SK-N-SH (cell line): ENCODE results near the gene UCHL5. TPM values are rescaled to one million over a fixed set of nuclear protein-coding genes. Genes with fewer than 3 reads are reported as not detected.

Experiments used
- CTCF ChIA-PET: fragments of 300-600, 350-600 bp; formaldehyde crosslinking; extraction: SDS; loops from one replicate; lab custom pipeline; 2021; lab: Yijun Ruan, JAX
- POLR2A ChIA-PET: fragments of 350-600 bp; sonication (Branson Sonifier 250); formaldehyde crosslinking; extraction: SDS; loops from one replicate; lab custom pipeline; 2020; ENCODE audit warnings: antibody characterized with exemption, inconsistent platforms; lab: Yijun Ruan, JAX
- DNase-seq: peaks from one replicate; pipeline ENCODE4 v3.0.0; 2012
- H2AFZ ChIP-seq: fragments of 200-600 bp; sonication (generic); 2 replicates; pipeline ENCODE4 v1.8.1; 2016; ENCODE audit warnings: antibody characterized with exemption, mild to moderate bottlenecking, low read depth
- H3F3A ChIP-seq: fragments of 200-600 bp; sonication (generic); replicated peaks from 2 replicates; pipeline ENCODE3; 2016; ENCODE audit warnings: antibody characterized with exemption, mild to moderate bottlenecking; ENCODE audit not compliant: insufficient read depth
- H3K27ac ChIP-seq, 2 experiments: fragments of 200-500 bp in 1 of 2; fragments of 200-600 bp in 1 of 2; sonication (Bioruptor generic) in 1 of 2; sonication (generic), shearing (Covaris generic) in 1 of 2; 2 replicates each; pipeline versions ENCODE4 v1.5.1 to v1.6.1; 2014 to 2016; ENCODE audit warnings: low read depth in 2 of 2, inconsistent platforms in 1 of 2, low read length in 1 of 2, mild to moderate bottlenecking in 1 of 2, mixed read lengths in 1 of 2
- H3K27me3 ChIP-seq: fragments of 200-600 bp; sonication (generic), shearing (Covaris generic); 2 replicates; pipeline ENCODE4 v1.6.1; 2016; ENCODE audit warnings: mixed run types; ENCODE audit not compliant: insufficient read depth
- H3K36me3 ChIP-seq, 2 experiments: fragments of 200-500 bp in 1 of 2; fragments of 200-600 bp in 1 of 2; sonication (Bioruptor generic) in 1 of 2; sonication (generic) in 1 of 2; replicated peaks in 1 of 2; 2 replicates each; pipeline versions ENCODE3 to v1.5.1; 2014 to 2016; ENCODE audit warnings: low read length in 1 of 2, mild to moderate bottlenecking in 1 of 2; ENCODE audit not compliant: insufficient read depth in 2 of 2, control insufficient read depth in 1 of 2
- H3K4me1 ChIP-seq, 2 experiments: fragments of 200-500 bp in 1 of 2; fragments of 200-600 bp in 1 of 2; sonication (Bioruptor generic) in 1 of 2; sonication (generic), shearing (Covaris generic) in 1 of 2; 2 replicates each; pipeline versions ENCODE4 v1.5.1 to v1.6.1; 2014 to 2016; ENCODE audit warnings: low read depth in 1 of 2, low read length in 1 of 2, mixed run types in 1 of 2; ENCODE audit not compliant: insufficient read depth in 2 of 2, control insufficient read depth in 1 of 2
- H3K4me2 ChIP-seq: fragments of 200-600 bp; sonication (generic), shearing (Covaris generic); 2 replicates; pipeline ENCODE4 v1.6.1; 2017; ENCODE audit warnings: mixed run types
- H3K4me3 ChIP-seq, 2 experiments: fragments of 200-500 bp in 1 of 2; fragments of 200-600 bp in 1 of 2; sonication (Bioruptor generic) in 1 of 2; sonication (generic), shearing (Covaris generic) in 1 of 2; 2 replicates each; pipeline versions ENCODE4 v1.5.1 to v1.8.1; 2014 to 2016; ENCODE audit warnings: low read depth in 2 of 2, inconsistent platforms in 1 of 2, low read length in 1 of 2, mild to moderate bottlenecking in 1 of 2, mixed read lengths in 1 of 2, moderate library complexity in 1 of 2
- H3K79me2 ChIP-seq: fragments of 200-600 bp; sonication (generic); 2 replicates; pipeline ENCODE4 v1.8.1; 2017; ENCODE audit warnings: mild to moderate bottlenecking; ENCODE audit not compliant: insufficient read depth
- H3K9ac ChIP-seq: fragments of 200-600 bp; sonication (generic); 2 replicates; pipeline ENCODE4 v1.6.1; 2017; ENCODE audit warnings: mixed run types
- H3K9me2 ChIP-seq: fragments of 200-600 bp; sonication (generic); 2 replicates; pipeline ENCODE4 v1.6.1; 2017; ENCODE audit warnings: mixed run types
- H3K9me3 ChIP-seq: fragments of 200-600 bp; sonication (generic); 2 replicates; pipeline ENCODE4 v1.6.1; 2017; ENCODE audit warnings: mixed run types, mild to moderate bottlenecking, moderate library complexity
- H4K20me1 ChIP-seq: fragments of 200-600 bp; sonication (generic); 2 replicates; pipeline ENCODE4 v1.6.1; 2017; ENCODE audit warnings: mild to moderate bottlenecking, mixed run types; ENCODE audit not compliant: insufficient read depth
- CTCF ChIP-seq: fragments of 200-600 bp; sonication (generic); IDR thresholded peaks from 2 replicates; pipeline ENCODE4 v1.6.1; 2017; ENCODE audit warnings: antibody characterized with exemption, mild to moderate bottlenecking, moderate library complexity
- EP300 ChIP-seq, 2 experiments: IDR thresholded peaks; 2 replicates each; pipeline versions ENCODE4 v1.4.0 to v1.6.1; 2012; ENCODE audit warnings: borderline replicate concordance in 1 of 2, low read depth in 1 of 2, low read length in 1 of 2
- EZH2phosphoT487 ChIP-seq: fragments of 200-600 bp; sonication (generic); IDR thresholded peaks from 2 replicates; pipeline ENCODE4 v1.6.1; 2017; ENCODE audit warnings: low read depth, mixed run types, mild to moderate bottlenecking, antibody characterized with exemption, moderate library complexity, borderline replicate concordance
- PBX3 ChIP-seq: IDR thresholded peaks from 2 replicates; pipeline ENCODE4; 2012
- RCOR1 ChIP-seq: fragments of 150-350 bp; IDR thresholded peaks from 2 replicates; pipeline ENCODE4 v1.6.1; 2017; ENCODE audit warnings: antibody characterized with exemption, low read length
- RFX5 ChIP-seq: IDR thresholded peaks from 2 replicates; pipeline ENCODE4 v1.6.1; 2012; ENCODE audit warnings: mild to moderate bottlenecking, improper control_type of control experiment, low read length
- TEAD4 ChIP-seq: IDR thresholded peaks from 2 replicates; pipeline ENCODE4 v1.4.0; 2012; ENCODE audit warnings: mild to moderate bottlenecking, borderline replicate concordance; ENCODE audit not compliant: insufficient read depth
- ZBTB33 ChIP-seq: IDR thresholded peaks from 2 replicates; pipeline ENCODE4 v1.4.0; 2012; ENCODE audit warnings: low read depth, borderline replicate concordance
- WGBS: methylation state at CpG from one replicate; pipeline ENCODE4 v1.1.6; 2017; ENCODE audit warnings: low lambda C conversion rate; 5-methylcytosine and 5-hydroxymethylcytosine counted together
- polyA plus RNA-seq, 3 experiments: library from polyadenylated mRNA; depleted of rRNA; stranded (reverse); fragments of >200 nt; gene quantifications; 2 replicates each; pipeline ENCODE4 v1.2.3, GENCODE V29; 2012

Gene UCHL5
- polyA plus RNA-seq, 1 of the 3 experiments (the other 2 are of a cell fraction), result 14.9 TPM

GRCh38 chr1:193083365-193084088 is 24.4 kb upstream of the UCHL5 start:
- peaks cover 83 to 94% of the 10 kb centered on the region in 2 experiments for H3K36me3 ChIP-seq
- no peak overlapping the region for H3K27ac ChIP-seq
- H3K27me3 ChIP-seq, result no peaks in the 10 kb centered on the region
- no peak overlapping the region for H3K4me2 ChIP-seq
- WGBS, result 97% methylated on average over 6 of the region's 6 CpGs
- H3K79me2 ChIP-seq, result no peaks in the 10 kb centered on the region
- CTCF ChIA-PET, result no interaction called here
- no peaks in the 10 kb centered on the region for H3K9me2 ChIP-seq
- no peak overlapping the region for H3K9ac ChIP-seq
- POLR2A ChIA-PET, result no interaction called here
- H2AFZ ChIP-seq, result no peak overlapping the region
- H3F3A ChIP-seq, result peaks cover 7% of the 10 kb centered on the region
- peaks cover 4% of the 10 kb centered on the region; the same call in 1 of the 2 replicates for H3K9me3 ChIP-seq
- H3K4me1 ChIP-seq, result no peaks in the 10 kb centered on the region
- TF ChIP-seq EP300 (IDR thresholded peaks at IDR 0.05; ENCODE audit: borderline replicate concordance in 1 of 2, low read depth in 1 of 2, low read length in 1 of 2) (no peak), RFX5 (no peak), TEAD4 (no peak), ZBTB33 (no peak), RCOR1 (no peak), EZH2phosphoT487 (no peak)
- no peaks in the 10 kb centered on the region for H4K20me1 ChIP-seq
- no peak overlapping the region for H3K4me3 ChIP-seq
- no peak for DNase-seq

GRCh38 chr1:193079187-193079586 is 20.0 kb upstream of the UCHL5 start:
- WGBS, result 94% methylated on average over 3 of the region's 3 CpGs
- peaks cover 4% of the 10 kb centered on the region; the same call in 1 of the 2 replicates for H4K20me1 ChIP-seq
- no peaks in the 10 kb centered on the region for H3K27me3 ChIP-seq
- no peak overlapping the region for H2AFZ ChIP-seq
- no peaks in the 10 kb centered on the region for H3K9me2 ChIP-seq
- H3F3A ChIP-seq, result peaks cover 4% of the 10 kb centered on the region
- POLR2A ChIA-PET, result no interaction called here
- peaks cover 75 to 82% of the 10 kb centered on the region in 2 experiments for H3K36me3 ChIP-seq
- TF ChIP-seq PBX3 (no peak), CTCF (no peak)
- peaks cover 10% of the 10 kb centered on the region; the same call in 1 of the 2 replicates for H3K9me3 ChIP-seq
- no peak for DNase-seq
- CTCF ChIA-PET, result no interaction called here
- H3K27ac ChIP-seq, result no peak overlapping the region
- H3K9ac ChIP-seq, result no peak overlapping the region
- H3K4me3 ChIP-seq, result no peak overlapping the region
- no peak overlapping the region for H3K4me2 ChIP-seq
- H3K79me2 ChIP-seq, result peaks cover 20% of the 10 kb centered on the region; the same call in 1 of the 2 replicates
- H3K4me1 ChIP-seq, result no peaks in the 10 kb centered on the region
